Effector CD4-positive, alpha-beta T cell (primary cell): ENCODE measurements around the gene TMEM214.

Experiments
- DNase-seq: peaks from one replicate; pipeline ENCODE4 v3.0.0-alpha.2; 2020

Gene TMEM214

GRCh38 chr2:27040282-27040681 is 7.5 kb downstream of the TMEM214 start:
- DNase-seq, result no peak

GRCh38 chr2:27041752-27042151 is 9.0 kb downstream of the TMEM214 start:
- DNase-seq, result no peak

- no peak for DNase-seq
These were observed 9.4 kb downstream of the TMEM214 start for GRCh38 chr2:27042159-27042661.

- DNase-seq, result no peak
These were observed 10.3 kb downstream of the TMEM214 start for GRCh38 chr2:27042985-27043634.

- peak; percentile 51 for DNase-seq
These were observed 16.9 kb downstream of the TMEM214 start for GRCh38 chr2:27049422-27050280.

- peak; percentile 80 for DNase-seq
These were observed 17.7 kb downstream of the TMEM214 start for GRCh38 chr2:27050281-27050995.

- DNase-seq, result peak; percentile 97
These were observed 18.5 kb downstream of the TMEM214 start, which contains the start of gene AGBL5 for GRCh38 chr2:27050996-27051901. Gene AGBL5 (plus strand): TSS chr2:27051668. CDS start chr2:27052959, 1,291 bp downstream.

- DNase-seq, result peak; percentile 40
These were observed 19.3 kb downstream of the TMEM214 start for GRCh38 chr2:27051902-27052645.

- DNase-seq, result no peak
These were observed 20.6 kb downstream of the TMEM214 start for GRCh38 chr2:27053321-27053720.

- DNase-seq, result no peak
These were observed 21.0 kb downstream of the TMEM214 start for GRCh38 chr2:27053776-27054175.

- no peak for DNase-seq
These were observed 22.0 kb downstream of the TMEM214 start for GRCh38 chr2:27054721-27055120.

GRCh38 chr2:27057184-27057583 is 24.4 kb downstream of the TMEM214 start:
- no peak for DNase-seq

- no peak for DNase-seq
These were observed 25.4 kb downstream of the TMEM214 start for GRCh38 chr2:27058210-27058609.

- no peak for DNase-seq
These were observed 26.5 kb downstream of the TMEM214 start for GRCh38 chr2:27059141-27059820.

- DNase-seq, result no peak
These were observed 27.6 kb downstream of the TMEM214 start for GRCh38 chr2:27060323-27060722.

- DNase-seq, result no peak
These were observed 32.4 kb downstream of the TMEM214 start for GRCh38 chr2:27065128-27065527.

GRCh38 chr2:27067385-27067784 is 34.6 kb downstream of the TMEM214 start:
- no peak for DNase-seq

- no peak for DNase-seq
These were observed 36.7 kb downstream of the TMEM214 start for GRCh38 chr2:27069436-27069835.

GRCh38 chr2:27069961-27070618 is 37.3 kb downstream of the TMEM214 start:
- no peak for DNase-seq

- DNase-seq, result no peak
These were observed 38.0 kb downstream of the TMEM214 start for GRCh38 chr2:27070653-27071276.
